Smooth muscle cell of trachea (primary cell): Measurements from ENCODE around the gene OGFOD2. TPM values are rescaled to one million over a fixed set of nuclear protein-coding genes. Genes with fewer than 3 reads are reported as not detected.

ENCODE experiments used
- total RNA-seq: library from RNA; depleted of rRNA; stranded (reverse); fragments of >200 nt; gene quantifications from 2 replicates; pipeline ENCODE4 v1.2.1, GENCODE V29; 2014

Gene OGFOD2
- 12.1 and 14.5 TPM in 2 replicates for total RNA-seq

DNA sequence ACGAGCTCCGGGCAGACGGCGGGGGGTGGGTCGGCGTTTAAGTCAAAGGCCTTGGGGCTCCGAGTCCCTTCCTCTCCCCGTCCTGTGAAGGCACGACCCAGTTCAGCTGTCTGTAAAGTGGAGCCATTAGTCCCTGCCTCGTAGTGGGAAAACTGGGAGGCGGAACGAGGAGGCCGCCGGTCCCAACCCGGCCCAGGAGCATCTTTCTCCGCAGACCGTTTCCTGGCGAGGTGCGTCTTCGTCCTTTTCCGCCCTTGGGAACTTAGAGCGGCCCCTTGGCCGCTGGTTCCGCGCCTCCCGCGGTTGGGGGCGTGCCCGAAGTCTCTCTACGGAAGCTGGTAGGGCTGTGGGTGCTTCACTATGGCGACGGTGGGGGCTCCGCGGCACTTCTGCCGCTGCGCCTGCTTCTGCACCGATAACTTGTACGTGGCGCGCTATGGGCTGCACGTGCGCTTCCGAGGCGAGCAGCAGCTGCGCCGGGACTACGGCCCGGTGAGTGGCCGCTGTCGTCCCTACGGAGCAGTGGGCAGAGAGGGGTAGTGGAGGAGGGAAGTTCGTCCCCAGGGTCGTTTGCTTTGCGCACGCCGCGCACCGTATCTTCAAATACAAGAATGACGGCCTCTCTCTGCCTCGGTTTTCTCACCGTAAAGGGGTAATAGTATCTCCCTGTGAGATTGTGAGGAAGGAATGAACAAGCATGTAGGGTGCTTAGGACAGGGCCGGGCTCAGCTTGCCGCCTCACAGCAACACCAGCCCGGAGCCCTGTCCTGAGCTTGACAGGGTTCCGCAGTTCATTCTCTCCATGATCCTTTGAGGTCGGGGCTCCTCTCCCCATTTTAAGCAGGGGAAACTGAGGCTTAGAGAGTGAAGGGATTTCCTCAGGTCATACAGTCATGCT lies at the start of gene OGFOD2:
TSS of gene OGFOD2 (plus strand) at position 353 of the 898 bp plus-strand sequence. CDS start at position 361, 8 bp downstream.

DNA sequence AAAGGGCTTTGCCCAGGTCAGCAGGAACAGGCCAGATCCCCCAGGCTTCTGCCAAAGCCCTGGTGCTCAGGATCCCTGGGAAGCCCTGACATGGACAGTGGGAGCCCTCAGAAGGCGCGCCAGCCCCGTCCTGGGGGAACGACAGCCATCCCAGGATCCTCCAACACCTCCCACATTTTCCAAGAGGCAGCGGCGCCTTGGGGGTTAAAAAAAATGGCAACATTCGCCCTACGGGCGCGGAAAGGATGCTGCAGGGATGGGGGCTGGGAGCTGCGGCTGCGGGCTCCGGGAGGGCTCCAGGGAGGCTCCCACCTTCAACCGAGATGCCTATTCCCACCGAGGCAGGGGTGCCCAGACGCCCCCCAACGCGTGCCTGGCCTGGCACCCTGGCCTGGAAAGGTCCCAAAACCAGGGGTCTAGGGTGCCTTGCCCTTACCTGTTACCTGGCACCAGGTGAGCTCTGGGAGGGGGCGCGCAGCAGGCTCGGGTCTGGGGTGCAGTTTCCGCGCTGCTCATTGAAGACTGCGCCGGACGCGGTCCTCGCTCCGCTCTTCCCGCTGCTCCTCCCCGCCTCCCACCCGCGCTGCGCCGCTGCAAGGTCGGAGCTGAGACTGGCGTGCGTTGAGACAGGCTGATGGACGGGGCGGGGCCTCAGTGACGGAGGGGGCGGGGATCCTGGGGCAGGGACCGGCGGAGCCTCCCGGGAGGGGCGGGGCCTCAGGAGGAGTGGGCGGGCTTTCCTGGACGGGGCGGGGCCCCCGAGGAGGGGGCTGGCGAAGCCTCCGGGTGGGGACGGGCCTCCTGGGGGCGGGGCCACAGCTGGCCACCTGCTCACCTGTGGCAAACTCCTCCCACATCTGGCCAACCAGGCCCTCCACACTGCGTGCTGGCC lies 8.9 kb upstream of the OGFOD2 start, which contains the start of gene ABCB9:
TSS of gene ABCB9 (minus strand) at position 613 of the 892 bp plus-strand sequence. CDS start 6,228 bp downstream, outside the sequence.

DNA sequence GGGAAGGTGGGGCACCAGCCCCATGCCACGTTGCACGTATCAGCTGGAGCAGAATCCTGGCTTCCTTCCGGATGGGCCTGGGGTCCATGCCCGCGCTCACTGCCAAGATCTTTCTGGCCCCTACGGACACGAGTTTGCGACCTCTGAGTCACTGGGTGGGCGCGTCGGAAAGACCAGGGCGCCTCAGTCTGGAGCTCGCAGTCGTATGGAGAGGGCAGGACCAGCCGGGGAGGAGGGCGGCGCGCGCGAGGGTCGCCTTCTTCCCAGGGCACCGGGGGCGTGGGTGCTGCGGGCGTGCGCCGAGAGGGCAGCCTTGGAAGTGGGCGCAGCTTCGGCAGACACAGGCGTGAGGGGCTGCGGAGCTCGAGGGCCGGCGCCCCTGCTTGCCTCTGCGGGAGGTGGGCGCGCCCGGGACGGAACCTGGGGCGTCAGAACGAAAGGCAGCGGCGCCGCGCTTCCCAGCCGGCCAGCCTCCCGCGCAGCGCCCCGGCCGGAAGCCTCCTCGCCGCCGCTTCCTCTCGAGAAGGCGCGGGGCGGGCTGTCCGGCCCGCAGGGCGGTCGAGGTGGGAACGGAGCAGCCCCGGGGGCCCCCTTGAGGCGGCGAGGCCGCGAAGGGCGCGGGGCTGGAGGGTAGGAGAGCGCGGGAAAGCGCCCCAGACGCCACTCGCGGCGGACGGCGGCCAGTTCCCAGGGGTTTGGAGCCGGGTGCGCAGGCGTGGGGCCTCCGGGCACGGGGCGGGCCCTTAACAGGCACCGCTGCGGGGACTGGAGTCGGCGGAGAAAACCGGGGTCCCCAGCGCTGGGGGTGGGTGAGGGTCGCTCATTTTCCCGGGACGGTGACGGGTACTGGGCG lies 5.4 kb downstream of the OGFOD2 start, which contains the start of gene ARL6IP4:
TSS of gene ARL6IP4 (plus strand) at position 499 of the 853 bp plus-strand sequence. CDS start 459 bp downstream, outside the sequence.

Other genes starting within 250 kb of the OGFOD2 start
- gene HCAR1, start 244.4 kb upstream of the OGFOD2 start, total RNA-seq, result 0.50 and 0.87 TPM in 2 replicates
- gene DENR, start 222.4 kb upstream of the OGFOD2 start, total RNA-seq, result 32.7 and 41.2 TPM in 2 replicates
- gene CCDC62, start 200.7 kb upstream of the OGFOD2 start, total RNA-seq, result 0.44 and 1.2 TPM in 2 replicates
- gene HIP1R, start 139.8 kb upstream of the OGFOD2 start, total RNA-seq, result 21.4 and 25.1 TPM in 2 replicates
- 18.6 and 20.8 TPM in 2 replicates for gene VPS37B, start 79.1 kb upstream of the OGFOD2 start, total RNA-seq
- gene ABCB9, start 8.8 kb upstream of the OGFOD2 start, total RNA-seq, result 13.2 and 16.7 TPM in 2 replicates
- gene ARL6IP4, start 5.4 kb downstream of the OGFOD2 start, total RNA-seq, result 137 and 226 TPM in 2 replicates
- gene PITPNM2, start 175.8 kb downstream of the OGFOD2 start, total RNA-seq, result 16.3 and 16.5 TPM in 2 replicates